ENCODE measurements around the gene FOXP1. TPM values are rescaled to one million over a fixed set of nuclear protein-coding genes. Genes with fewer than 3 reads are reported as not detected.

Gene FOXP1
- total RNA-seq, 2 donors from 2014 or later, result 109 to 112 TPM

DNA sequence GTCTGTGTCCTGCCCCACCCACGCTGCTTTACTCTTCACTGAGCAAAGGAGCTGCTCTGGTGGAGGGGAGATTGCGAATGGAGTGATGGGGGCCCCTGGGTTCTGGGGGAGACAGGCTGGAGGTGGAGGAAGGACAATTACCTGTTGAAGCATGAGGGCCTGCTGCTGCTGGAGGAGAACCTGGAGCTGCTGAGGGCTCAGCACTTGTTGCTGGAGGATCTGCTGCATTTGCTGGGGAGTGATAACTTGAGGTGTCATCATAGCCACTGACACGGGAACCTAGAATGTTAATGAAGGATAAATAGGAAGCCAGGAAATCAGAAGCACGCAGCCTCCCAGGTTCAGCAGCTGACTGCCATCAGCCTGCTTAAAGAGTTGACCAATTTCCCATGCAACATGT is 530.0 kb downstream of the FOXP1 start:
- intact Hi-C loops (cut with DNase I), result loop anchor here in 1 of 2 donors (10.0 kb wide), 1 partner anchor 49 kb away; no protein-coding TSS in a partner anchor
- DNase-seq (ENCODE audit: low spot score), result no peak

DNA sequence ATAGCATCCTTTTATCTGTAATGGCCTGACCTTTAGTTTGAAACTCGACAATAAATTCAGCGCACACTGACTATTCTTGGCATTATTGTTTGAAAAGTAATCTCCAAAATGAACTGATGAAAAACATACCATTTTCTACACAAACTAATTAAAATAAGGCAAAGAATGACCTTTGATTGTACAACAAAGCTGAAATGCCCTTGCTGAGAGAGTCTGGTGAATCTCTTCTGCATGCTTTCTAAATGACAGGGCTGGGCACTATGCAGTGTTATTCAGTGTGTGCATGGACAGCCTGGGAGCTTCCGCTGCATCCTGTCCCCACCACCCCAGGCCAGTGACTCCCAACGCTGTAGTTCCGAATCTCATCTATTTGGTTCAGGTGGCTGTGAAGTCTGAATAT is 530.8 kb downstream of the FOXP1 start:
- DNase-seq (ENCODE audit: low spot score), result no peak

DNA sequence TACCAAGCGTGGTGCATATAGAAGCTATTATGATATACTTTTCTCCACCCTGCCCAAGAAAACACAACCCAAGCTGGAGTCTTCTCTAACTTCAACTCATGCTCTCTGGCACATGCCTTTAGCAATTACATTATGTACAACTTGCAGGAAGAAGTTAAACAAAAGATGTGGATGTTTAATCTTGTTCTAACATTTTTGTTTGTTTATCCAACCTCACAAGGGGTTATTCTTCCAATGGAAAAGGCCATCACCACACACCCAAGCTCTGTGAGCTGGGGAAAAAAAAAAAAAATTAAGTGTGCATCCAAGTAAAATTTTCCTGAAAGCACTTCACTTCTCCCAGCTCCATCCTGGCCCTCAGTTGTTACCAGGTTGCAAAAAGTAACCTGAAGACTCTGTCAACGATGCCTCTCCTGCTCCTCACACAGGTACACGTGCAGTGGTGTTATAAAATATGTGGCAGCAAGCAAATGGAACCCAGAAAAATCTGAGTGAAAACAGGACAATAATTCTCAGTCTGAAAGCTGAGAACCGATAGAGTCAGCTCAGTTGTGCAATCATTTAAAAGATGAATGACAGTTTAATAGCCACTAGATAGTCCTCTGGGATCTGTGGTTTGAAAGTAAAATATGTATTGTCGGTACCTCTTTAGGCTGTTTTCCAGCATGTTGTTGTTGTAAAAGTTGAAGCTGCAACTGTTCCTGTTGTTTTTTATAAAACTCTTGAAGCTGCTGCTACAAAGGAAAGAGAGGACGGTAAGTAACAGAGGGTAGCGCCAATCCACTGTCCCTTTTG is 531.4 kb downstream of the FOXP1 start:
- intact Hi-C loops (cut with DNase I), result loop anchor here in 1 of 2 donors (10.0 kb wide), 1 partner anchor 47 kb away; no protein-coding TSS in a partner anchor
- DNase-seq (ENCODE audit: low spot score), result no peak

More for the DNA sequence above, 530.8 kb downstream of the FOXP1 start:
- intact Hi-C loops (cut with DNase I), result loop anchor here in 1 of 2 donors (10.0 kb wide), 1 partner anchor 48 kb away; no protein-coding TSS in a partner anchor

DNA sequence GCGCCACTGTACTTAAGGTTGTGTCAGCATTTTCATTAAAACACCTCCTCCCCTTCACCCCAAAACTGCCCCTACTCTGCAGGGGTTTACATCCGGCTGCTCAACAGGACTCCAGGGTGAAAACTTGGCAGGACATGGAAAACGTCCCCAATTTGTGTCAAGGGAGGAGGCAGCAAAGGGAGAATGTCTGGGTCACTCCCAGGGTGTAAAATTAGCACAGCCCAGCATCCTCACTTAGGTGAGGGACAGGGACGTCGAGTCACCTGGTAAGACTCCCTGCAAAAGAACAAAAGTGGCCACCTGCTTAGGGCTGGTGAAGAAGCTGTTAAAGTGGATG is 532.3 kb downstream of the FOXP1 start:
- no peak for DNase-seq (ENCODE audit: low spot score)
- intact Hi-C loops (cut with DNase I), result loop anchor here in 1 of 2 donors (10.0 kb wide), 1 partner anchor 46 kb away; no protein-coding TSS in a partner anchor

DNA sequence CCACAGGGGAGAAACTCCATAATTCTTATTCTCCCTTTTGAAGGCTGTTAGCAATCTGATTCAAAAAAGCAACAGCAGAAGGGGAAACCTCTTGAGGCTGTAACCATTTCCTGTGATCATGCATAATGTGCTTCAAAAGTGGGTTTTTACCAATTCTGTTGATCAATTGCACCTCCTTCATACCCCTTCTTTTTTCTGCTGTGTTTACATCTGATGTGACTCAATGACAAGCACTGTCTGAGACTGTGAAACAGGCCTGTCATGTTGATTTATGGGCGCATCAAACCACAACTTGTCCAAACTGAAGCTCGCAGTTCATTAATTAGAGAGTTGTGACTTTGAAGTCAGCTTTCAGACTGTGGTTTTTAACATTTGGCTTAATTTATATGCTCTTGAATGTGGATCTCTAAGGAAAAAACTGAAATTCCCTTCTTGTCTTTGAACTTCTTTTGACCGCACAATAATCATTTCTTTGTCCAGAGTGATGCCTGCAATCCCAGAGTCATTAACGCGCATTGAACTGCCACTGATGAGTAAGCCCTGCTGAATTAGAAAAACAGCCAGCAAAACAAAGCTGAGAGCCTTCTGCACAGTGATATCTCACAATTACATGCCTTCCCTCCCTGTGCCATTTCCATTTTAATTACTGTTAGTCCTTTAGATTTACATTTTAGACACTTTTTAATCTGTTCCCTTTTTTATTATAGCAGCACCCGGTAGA is 532.8 kb downstream of the FOXP1 start:
- intact Hi-C loops (cut with DNase I), result loop anchor here in 1 of 2 donors (10.0 kb wide), 1 partner anchor 46 kb away; no protein-coding TSS in a partner anchor

DNA sequence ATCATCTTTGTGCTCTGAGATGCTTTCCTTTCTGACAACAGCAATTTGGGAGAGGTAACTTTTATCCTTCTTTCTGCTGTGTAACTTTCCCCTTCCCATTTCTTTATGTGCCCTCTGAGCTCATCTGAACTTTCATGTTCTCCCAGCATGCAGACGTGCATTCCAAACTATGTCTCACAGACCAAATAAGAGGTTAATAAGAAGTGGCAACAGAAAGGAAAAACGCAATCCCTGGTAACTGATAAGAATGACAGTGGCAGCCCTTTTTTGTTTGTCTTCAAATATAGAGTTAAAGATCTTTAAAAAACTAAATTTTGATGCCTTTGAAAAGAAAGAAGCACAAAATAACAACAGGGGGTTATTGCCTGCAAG is 533.4 kb downstream of the FOXP1 start:
- intact Hi-C loops (cut with DNase I), result loop anchor here in 1 of 2 donors (10.0 kb wide), 1 partner anchor 45 kb away; no protein-coding TSS in a partner anchor
- DNase-seq (ENCODE audit: low spot score), result no peak

More for the DNA sequence above, 532.8 kb downstream of the FOXP1 start:
- DNase-seq (ENCODE audit: low spot score), result no peak

DNA sequence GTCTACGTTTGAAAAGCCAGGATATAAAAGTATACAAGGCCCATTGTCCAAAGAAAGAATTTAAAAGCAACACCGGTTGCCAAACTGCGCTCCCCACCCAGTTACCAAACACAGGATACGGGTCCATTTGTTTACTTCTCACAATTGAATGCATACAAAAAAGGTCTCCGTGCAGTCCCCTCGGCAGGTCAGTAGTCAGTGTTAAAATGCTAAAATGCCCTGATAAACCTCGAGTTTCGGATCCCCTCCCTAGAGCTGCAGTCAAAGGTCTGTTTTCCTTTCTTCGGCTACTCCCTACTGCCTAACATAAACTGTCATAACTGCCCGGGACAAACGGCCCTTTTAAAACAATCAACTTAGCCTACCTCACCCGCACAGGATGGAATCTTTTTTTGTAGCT is 534.6 kb downstream of the FOXP1 start:
- intact Hi-C loops (cut with DNase I), result no loop called here
- DNase-seq (ENCODE audit: low spot score), result no peak

DNA sequence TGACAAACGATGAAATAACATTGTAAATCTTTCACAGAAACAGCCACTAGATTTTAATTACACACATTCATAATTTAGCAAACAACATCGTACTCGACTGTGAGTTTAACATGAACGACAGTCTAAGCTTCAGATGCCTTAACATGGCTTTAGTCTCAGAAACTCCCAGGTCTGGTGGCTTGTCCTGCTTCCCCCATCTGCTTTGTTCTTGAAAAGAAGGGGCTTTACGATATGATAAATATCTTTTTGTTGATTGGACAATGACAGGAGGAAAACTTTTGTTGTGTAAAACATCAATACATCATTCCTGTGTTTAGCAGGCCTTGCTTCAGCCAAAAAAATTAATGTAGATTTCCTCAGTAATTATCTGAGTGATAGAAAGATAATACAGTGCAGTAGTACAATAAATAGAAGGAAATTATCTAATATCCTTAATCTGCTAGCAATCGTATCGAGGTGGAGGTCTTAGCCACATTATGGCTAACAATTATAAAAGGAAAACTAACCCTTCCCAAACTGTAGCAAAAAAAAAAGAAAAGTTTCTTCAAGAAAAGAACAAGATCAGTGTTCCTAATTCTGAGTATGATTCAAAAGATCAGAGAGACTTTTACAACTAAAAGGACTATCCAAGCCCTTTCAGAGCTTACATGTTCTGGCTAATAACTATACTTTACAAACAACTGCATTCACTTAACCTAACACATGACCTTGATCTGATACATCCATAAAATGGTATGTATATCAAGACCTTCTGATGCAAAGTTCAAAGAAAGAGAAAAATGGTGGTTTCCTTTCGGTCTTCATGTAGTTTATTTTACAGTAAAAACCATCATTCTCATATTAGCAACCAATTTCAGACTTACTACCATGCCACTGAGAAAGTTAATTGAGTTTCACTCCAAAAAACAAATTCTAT is 535.7 kb downstream of the FOXP1 start:
- intact Hi-C loops (cut with DNase I), result no loop called here
- DNase-seq (ENCODE audit: low spot score), result no peak

DNA sequence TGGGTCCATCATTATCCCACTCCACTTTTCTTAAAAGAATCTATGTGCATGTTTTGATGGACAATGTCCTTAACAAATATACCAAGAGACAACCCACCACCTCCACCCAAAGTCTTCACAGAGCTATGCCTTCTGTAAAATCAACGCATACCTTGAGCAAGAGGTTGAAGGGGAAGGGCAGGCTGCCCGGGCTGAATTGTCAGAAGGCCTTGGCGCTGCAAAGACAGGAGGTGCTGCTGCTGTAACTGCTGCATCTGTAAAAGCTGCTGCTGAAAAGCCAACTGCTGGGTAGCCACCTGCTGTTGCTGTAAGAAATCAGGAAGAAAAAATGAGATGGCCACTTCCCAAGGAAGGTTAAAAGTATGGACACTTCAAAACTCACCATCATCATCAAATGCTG is 536.7 kb downstream of the FOXP1 start:
- DNase-seq (ENCODE audit: low spot score), result no peak
- intact Hi-C loops (cut with DNase I), result no loop called here

DNA sequence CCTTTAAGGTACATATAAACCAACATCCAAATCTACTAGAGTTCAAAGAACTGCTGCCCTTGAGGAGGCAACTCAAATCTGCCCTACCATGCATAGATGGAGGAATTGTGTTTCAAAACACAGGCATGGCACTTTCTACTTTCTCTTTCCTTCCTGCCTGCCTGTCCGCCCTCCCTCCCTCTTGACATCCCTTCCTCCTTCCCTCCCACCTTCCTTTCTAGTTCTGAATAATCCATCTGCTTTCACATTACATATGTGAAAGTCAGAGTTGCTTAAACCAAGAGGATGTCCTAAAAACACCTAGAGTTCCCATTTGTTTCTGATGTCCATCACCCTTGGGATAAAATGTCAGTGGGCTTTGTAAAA is 537.6 kb downstream of the FOXP1 start:
- intact Hi-C loops (cut with DNase I), result no loop called here
- DNase-seq (ENCODE audit: low spot score), result no peak

DNA sequence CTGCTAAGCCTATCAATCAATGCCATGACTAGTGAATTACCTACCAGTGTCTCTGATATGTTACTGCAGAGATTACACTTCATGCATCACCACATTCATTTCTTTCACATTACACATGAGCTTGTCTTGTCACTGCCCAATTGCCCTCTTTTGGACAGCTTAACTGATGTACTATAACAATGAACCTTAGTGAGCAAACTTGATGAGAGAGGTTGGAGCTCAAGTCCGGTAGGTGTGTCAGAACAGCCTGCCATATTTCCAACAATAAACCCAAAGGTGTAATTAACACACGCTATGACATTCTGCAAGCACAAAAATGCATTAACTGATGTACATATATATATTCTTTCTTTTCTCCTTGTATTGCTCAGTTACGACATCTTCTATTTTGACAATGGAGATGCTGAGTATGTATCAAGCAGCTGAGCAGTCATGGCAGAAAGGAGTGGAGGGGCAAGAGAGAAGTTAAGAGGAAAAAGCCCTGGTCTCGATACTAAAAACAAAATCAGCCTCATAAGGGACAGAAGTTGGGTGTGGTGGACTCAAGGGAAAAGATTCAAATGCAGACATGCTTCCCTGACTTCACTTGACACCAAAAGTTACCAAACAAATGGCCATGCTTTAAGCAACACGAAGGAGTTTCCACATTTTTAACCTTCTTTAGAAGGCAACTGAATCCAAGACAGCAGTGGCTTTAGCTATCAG is 538.2 kb downstream of the FOXP1 start:
- intact Hi-C loops (cut with DNase I), result no loop called here
- no peak for DNase-seq (ENCODE audit: low spot score)

DNA sequence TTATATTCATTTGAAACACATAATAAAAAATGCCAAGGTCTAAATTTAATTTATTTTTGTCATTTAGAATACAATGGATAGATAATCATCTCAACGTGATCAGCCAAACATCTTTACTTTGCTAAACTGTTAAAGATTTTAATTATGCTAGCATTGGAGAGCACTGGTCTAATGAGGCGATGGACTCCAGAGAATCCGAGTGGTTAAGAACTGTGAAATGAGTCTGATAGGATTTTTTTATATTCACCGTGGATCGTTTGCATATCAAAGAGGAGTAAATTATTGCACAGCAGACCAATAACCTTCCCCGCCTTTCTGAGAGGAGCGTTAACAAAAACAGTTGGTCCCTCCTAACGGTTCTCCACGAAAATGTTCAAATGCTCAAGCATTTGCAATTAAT is 540.8 kb downstream of the FOXP1 start:
- no peak for DNase-seq (ENCODE audit: low spot score)
- intact Hi-C loops (cut with DNase I), result no loop called here

DNA sequence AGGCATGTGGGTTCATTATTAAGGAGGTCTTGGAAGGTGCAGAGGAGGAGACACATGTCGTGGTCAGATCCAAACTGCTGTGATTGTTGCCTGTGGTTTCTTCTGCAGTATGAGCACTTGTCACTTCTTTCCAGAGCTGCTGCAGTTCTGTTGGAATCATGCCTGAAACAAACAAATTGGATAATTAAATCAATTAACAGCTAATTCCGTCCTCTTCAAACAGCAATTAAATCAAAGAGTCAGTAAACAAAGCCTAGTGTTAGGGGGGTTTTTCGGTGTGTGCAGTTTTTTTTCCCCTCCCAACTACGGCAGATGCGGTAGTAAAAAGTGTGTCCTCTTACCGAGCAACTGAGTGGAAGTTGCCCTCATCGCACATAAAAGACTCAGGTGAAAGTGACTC is 542.2 kb downstream of the FOXP1 start:
- DNase-seq (ENCODE audit: low spot score), result no peak
- intact Hi-C loops (cut with DNase I), result no loop called here

DNA sequence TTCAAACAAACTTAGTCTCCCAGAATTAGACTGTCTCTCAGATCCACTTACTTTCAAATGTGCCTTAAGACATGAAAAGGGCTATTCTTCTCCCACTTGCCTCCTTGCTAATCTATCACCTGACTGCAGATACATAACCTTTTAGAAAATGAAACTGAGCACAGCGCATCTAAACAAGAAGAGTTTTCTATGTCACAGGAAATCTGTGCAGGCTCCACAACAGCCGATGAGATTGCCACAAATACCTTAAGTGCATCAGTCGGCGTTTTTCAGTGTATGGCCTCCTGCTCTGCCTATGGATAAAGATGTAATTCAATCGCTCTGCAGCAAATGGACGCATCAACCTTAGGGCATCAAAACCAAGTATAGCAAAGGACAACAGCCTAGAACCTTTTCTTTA is 544.2 kb downstream of the FOXP1 start:
- intact Hi-C loops (cut with DNase I), result no loop called here
- DNase-seq (ENCODE audit: low spot score), result no peak

DNA sequence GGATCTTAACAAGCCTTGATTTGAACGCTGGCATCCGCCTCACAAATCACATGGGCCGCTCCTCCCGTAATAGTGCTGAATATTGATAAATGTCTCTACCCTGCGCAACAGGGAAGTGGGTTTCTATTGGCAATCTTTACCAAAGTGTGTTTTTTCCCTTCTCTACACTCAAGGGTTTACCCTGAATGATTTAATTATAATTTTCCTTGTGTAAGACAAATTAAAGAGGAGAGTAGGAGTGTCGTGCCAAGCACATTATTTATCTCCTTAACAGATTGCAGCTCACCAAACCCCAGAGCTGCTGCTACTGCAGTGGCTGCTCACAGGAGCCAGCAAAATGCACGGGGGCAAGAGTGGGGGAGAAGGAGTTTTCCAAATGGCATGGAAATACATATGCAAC is 545.8 kb downstream of the FOXP1 start:
- DNase-seq (ENCODE audit: low spot score), result no peak
- intact Hi-C loops (cut with DNase I), result no loop called here

DNA sequence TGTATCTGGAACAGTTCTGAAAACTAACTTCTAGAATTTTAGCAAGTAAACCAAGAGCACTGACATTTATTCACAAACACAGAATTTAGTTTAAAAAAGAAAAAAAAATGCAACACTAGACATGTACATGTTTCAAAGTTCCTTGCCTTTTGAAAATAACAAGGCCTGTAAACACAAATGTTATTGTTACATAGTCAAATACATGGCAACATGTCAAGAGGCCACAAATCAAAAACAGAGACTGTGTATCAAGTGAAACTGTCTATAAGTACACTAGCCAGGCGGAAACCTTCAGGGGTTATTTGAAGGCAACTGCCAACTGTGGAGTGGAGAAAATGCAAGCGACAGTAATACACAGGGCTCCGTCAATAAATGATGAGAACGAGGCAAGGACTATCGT is 547.6 kb downstream of the FOXP1 start:
- intact Hi-C loops (cut with DNase I), result no loop called here
- DNase-seq (ENCODE audit: low spot score), result no peak

DNA sequence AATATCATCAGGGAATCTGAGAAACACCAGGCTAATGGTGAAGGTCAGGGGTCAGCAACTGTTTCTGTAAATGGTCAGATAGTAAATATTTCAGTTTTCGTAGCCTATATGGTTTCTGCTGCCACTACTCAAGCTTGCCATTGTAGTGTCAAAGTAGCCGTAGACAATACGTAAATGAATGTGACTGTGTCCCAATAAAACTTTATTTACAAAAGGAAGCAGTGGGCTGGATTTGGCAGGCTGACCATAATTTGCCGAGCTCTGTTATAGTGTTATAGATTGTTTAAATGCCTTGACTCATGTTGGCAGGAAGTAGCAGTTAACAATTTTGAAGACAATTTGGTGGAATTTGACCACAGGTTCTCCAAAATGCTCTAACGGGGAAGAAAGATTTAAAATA is 548.2 kb downstream of the FOXP1 start:
- intact Hi-C loops (cut with DNase I), result no loop called here
- no peak for DNase-seq (ENCODE audit: low spot score)

DNA sequence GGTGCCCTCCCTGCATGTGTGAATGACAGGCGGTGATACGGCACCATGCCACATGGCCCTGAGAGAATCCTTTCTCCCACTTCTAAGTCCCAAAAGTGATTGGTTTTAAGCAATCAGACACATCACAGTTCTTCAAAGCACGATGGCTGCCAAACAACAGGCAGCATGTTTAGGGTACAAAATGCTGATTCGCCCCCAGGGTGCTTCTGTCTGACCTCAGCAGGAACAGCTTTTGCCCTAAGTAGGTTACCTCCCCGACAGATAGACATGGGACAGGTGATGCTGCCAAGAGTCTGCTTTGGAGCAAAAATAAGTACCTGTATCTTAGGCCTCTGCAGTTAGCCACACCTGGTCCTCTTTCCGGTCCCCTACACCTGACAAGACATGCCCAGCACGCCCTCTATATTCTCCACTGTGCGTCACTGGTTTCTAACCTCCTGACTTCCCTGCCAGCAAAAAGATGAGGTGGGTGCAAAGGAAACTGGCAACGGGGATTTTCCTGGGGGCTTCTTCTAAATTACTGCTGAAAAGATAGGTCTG is 549.8 kb downstream of the FOXP1 start:
- DNase-seq (ENCODE audit: low spot score), result no peak
- intact Hi-C loops (cut with DNase I), result loop anchor here in 1 of 2 donors (1.0 kb wide), 1 partner anchor 35 kb away; no protein-coding TSS in a partner anchor
